Neutrophil (primary cell): ENCODE results near the gene HDAC11.

Experiments
- H3K27ac ChIP-seq: fragments of 200-600 bp; sonication (generic); 2 replicates; pipeline ENCODE4 v1.5.1; 2016; ENCODE audit warnings: mild to moderate bottlenecking, moderate library complexity
- H3K27me3 ChIP-seq: fragments of 200-600 bp; sonication (generic); 2 replicates; pipeline ENCODE4 v1.6.0; 2016; ENCODE audit warnings: mild to moderate bottlenecking
- H3K36me3 ChIP-seq: fragments of 200-600 bp; sonication (generic); 2 replicates; pipeline ENCODE4 v1.5.1; 2017
- H3K4me1 ChIP-seq, 2 experiments: fragments of 200-600 bp in 1 of 2; sonication (generic) in 1 of 2; 1 replicate in 1 of 2; 2 replicates in 1 of 2; pipeline versions ENCODE4 v1.5.1 to v1.6.1; 2013 to 2016; ENCODE audit warnings: low read depth in 1 of 2, low read length in 1 of 2, mild to moderate bottlenecking in 1 of 2, moderate library complexity in 1 of 2; ENCODE audit not compliant: control insufficient read depth in 1 of 2, insufficient read depth in 1 of 2
- H3K4me3 ChIP-seq, 2 experiments: fragments of 200-600 bp in 1 of 2; sonication (generic) in 1 of 2; 1 replicate in 1 of 2; 2 replicates in 1 of 2; pipeline ENCODE4 v1.5.1; 2013 to 2016; ENCODE audit warnings: low read depth in 1 of 2, low read length in 1 of 2, mild to moderate bottlenecking in 1 of 2, moderate library complexity in 1 of 2
- H3K9me3 ChIP-seq: fragments of 200-600 bp; sonication (generic); 2 replicates; pipeline ENCODE4 v1.5.1; 2016
- TF ChIP-seq, protein P1 (sequence below): fragments of 200-600 bp; sonication (generic); IDR thresholded peaks from 2 replicates; pipeline ENCODE4 v1.5.1; 2016; ENCODE audit warnings: antibody characterized with exemption

HDAC11 gene

DNA sequence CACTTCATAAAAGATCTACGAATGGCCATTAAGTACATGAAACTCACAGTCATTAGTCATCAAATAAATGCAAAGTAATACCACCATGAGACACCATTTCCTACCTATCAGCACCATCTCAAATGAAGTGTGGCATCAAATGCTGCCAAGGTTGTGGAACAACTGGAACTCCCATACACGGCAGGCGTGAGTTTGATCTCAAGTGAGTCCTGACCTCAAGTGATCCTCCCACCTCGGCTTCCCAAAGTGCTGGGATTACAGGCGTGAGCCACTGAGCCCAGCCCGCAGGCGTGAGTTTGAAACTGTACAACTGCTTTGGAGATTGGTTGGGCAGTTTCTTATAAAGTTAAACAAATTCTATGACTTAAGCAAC, 28.8 kb upstream of the HDAC11 start:
- TF ChIP-seq, protein P1, sequence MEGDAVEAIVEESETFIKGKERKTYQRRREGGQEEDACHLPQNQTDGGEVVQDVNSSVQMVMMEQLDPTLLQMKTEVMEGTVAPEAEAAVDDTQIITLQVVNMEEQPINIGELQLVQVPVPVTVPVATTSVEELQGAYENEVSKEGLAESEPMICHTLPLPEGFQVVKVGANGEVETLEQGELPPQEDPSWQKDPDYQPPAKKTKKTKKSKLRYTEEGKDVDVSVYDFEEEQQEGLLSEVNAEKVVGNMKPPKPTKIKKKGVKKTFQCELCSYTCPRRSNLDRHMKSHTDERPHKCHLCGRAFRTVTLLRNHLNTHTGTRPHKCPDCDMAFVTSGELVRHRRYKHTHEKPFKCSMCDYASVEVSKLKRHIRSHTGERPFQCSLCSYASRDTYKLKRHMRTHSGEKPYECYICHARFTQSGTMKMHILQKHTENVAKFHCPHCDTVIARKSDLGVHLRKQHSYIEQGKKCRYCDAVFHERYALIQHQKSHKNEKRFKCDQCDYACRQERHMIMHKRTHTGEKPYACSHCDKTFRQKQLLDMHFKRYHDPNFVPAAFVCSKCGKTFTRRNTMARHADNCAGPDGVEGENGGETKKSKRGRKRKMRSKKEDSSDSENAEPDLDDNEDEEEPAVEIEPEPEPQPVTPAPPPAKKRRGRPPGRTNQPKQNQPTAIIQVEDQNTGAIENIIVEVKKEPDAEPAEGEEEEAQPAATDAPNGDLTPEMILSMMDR: no peak
- Histone ChIP-seq H3K4me1 (peaks cover 13 to 17% of the 10 kb centered on the region in 2 experiments), H3K27ac (peak overlapping the region; percentile 84), H3K27me3 (no peaks in the 10 kb centered on the region), H3K36me3 (no peaks in the 10 kb centered on the region), H3K9me3 (no peaks in the 10 kb centered on the region), H3K4me3 (peak overlapping the region; percentile 63 to 69)

DNA sequence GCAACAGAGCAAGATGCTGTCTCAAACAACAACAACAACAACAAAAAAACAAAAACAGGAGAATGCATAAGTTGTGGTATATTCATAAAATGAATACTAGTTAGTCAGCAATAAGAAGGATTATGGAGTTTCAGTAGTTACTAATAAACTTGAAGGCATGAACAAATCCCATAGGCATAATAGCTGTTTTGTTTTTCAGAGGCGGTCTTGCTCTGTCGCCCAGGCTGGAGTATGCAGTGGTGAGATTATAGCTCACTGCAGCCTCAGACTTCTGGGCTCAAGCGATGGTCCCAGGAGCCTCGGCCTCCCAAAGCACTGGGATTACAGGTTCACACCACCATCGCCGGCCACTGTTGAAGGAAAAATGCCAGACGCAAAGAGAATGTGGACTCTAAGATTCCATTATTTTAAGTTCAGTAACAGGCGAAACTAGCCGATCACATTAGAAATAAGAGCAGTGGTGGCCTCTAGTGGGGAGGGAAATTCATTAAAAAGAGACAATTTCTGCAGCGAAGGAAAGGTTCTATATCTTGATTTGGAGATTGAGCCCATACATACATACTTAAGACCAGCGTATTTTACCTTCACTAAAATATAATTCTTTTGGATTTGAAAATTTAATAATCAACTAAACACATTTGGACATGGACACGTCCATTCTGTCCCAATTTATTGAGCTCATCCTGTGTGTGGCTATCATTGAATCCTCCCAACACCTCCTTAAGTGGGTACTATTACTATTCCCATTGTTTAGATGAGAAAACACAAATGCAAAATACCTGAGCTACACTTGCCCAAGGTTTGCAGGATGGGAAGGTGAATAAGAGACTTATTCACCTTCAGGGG, 27.4 kb upstream of the HDAC11 start:
- TF ChIP-seq, protein P1: peak; percentile 34
- H3K27ac ChIP-seq: peak overlapping the region; percentile 84
- H3K4me3 ChIP-seq: peak overlapping the region; percentile 63 to 69
- no peaks in the 10 kb centered on the region for H3K27me3 ChIP-seq
- peaks cover 13 to 17% of the 10 kb centered on the region in 2 experiments for H3K4me1 ChIP-seq
- no peaks in the 10 kb centered on the region for H3K9me3 ChIP-seq
- no peaks in the 10 kb centered on the region for H3K36me3 ChIP-seq

DNA sequence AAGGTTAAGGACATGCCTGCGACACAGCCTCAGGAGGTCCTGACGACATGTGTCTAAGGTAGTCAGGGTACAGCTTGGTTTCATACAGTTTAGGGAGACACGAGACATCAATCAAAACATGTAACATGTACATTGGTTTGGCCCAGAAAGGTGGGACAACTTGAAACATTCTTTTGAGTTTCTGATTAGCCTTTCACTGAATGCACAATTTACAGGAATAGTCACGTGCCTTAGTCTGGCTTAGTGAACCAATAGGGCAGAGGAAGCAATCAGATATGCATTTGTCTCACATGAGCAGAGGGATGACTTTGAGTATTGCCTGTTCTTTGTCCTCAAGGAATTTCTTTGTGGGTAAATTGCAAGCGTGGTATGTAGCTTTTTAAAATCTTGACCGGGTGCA, 24.5 kb upstream of the HDAC11 start:
- TF ChIP-seq, protein P1: no peak
- Histone ChIP-seq H3K4me1 (peaks cover 13 to 17% of the 10 kb centered on the region in 2 experiments), H3K27me3 (no peaks in the 10 kb centered on the region), H3K27ac (no peak overlapping the region), H3K36me3 (no peaks in the 10 kb centered on the region), H3K9me3 (no peaks in the 10 kb centered on the region), H3K4me3 (no peak overlapping the region)

DNA sequence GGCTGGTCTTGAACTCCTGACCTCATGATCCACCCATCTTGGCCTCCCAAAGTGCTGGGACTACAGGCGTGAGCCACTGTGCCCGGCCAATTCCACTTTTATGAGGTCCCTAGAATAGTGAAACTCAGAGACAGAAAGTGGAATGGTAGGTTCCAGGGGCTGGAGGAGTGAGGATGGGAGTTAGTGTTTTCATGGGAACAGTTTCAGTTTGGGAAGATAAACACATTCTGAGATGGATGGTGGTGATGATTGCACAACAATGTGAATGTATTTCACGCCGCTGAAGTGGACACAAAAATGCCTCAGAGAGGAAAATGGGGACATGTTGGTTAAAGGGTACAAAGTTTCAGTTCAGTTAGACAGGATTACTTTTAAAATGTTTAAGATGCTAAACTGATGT, 22.5 kb upstream of the HDAC11 start:
- Histone ChIP-seq H3K27me3 (no peaks in the 10 kb centered on the region), H3K36me3 (no peaks in the 10 kb centered on the region), H3K27ac (no peak overlapping the region), H3K9me3 (no peaks in the 10 kb centered on the region), H3K4me1 (peaks cover 4 to 5% of the 10 kb centered on the region in 2 experiments), H3K4me3 (no peak overlapping the region)
- TF ChIP-seq, protein P1: no peak

DNA sequence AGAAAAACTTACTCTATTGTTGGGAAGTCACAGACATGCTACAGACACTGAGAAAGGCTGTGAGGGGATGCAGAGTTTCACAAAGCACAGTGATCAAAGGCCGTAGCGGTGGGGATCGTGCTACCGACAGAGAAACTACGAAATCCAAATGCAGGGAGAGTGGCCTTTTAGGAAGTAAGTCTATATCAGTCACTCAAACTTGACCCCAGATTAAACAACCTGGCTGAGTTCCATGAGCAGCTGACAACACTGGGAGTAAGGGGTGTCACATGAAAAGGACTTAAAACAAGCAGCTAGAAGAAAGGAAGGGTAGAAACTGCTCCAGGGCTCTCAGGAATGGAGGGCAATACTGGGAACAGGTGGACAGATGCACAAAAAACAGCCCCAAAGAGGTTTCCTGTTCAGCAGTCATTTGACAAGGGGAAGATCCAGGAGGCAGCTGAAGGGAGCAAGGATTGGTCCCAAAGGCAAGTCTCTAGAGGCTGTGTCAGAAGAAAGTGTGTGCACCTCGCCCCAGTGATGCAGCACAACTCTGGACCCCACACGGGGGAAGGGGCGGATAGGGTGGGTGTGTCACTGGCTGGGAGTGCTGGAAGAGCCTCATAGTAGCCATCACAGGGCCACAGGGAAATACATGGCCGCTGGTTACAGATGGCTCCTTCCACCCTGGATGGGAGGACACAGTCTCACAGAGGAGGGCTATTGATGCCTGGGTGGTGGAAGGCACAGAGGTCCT, 20.3 kb upstream of the HDAC11 start:
- Histone ChIP-seq H3K9me3 (no peaks in the 10 kb centered on the region), H3K36me3 (no peaks in the 10 kb centered on the region), H3K4me3 (no peak overlapping the region), H3K27me3 (peaks cover 2% of the 10 kb centered on the region), H3K4me1 (no peaks in the 10 kb centered on the region), H3K27ac (no peak overlapping the region)
- TF ChIP-seq, protein P1: no peak
